Measurements from ENCODE around the gene SMARCD1. TPM values are rescaled to one million over a fixed set of nuclear protein-coding genes. Genes with fewer than 3 reads are reported as not detected.

SMARCD1 gene
- total RNA-seq, 1 donor from 2014 or later: 44.2 TPM

DNA sequence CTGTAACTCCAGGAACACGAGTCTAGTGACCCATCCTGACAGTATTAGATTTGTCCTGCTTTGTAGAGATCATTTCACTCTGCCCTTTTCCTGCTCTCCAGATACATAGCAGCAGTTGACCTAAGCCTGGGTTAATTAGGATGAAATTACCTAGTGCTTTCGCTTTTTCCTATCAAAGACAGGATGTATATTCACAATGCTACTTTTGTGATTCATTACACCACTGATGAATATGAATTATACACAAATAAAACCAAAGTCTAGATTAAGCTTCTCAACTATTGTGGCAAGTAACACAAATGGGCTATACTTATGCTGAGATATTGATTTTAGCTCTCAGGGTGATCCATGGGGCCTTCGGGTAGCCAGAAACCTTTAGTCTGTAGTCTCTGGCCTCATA, 64.2 kb downstream of the SMARCD1 start:
- no peaks in the 10 kb centered on the region for H3K27me3 ChIP-seq (ENCODE audit: low read depth)
- no peak overlapping the region for H3K27ac ChIP-seq
- intact Hi-C loops (cut with DNase I): no loop called here
- no peak for ATAC-seq
- H3K4me3 ChIP-seq: no peak overlapping the region
- no peaks in the 10 kb centered on the region for H3K4me1 ChIP-seq
- no peaks in the 10 kb centered on the region for H3K36me3 ChIP-seq
- TF ChIP-seq, protein P1, sequence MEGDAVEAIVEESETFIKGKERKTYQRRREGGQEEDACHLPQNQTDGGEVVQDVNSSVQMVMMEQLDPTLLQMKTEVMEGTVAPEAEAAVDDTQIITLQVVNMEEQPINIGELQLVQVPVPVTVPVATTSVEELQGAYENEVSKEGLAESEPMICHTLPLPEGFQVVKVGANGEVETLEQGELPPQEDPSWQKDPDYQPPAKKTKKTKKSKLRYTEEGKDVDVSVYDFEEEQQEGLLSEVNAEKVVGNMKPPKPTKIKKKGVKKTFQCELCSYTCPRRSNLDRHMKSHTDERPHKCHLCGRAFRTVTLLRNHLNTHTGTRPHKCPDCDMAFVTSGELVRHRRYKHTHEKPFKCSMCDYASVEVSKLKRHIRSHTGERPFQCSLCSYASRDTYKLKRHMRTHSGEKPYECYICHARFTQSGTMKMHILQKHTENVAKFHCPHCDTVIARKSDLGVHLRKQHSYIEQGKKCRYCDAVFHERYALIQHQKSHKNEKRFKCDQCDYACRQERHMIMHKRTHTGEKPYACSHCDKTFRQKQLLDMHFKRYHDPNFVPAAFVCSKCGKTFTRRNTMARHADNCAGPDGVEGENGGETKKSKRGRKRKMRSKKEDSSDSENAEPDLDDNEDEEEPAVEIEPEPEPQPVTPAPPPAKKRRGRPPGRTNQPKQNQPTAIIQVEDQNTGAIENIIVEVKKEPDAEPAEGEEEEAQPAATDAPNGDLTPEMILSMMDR (IDR thresholded peaks at IDR 0.05): no peak
- no peak for DNase-seq
- H3K9me3 ChIP-seq: no peaks in the 10 kb centered on the region

Other genes with a start within 250 kb of the SMARCD1 start
- gene BCDIN3D, start 242.2 kb upstream of the SMARCD1 start, total RNA-seq: 5.1 TPM
- 2.9 TPM for gene FAIM2, start 181.4 kb upstream of the SMARCD1 start, total RNA-seq
- gene AQP2, start 134.6 kb upstream of the SMARCD1 start, total RNA-seq: not detected
- 6.4 TPM for gene AQP5, start 123.5 kb upstream of the SMARCD1 start, total RNA-seq
- gene AQP6, start 112.4 kb upstream of the SMARCD1 start, total RNA-seq: 0.09 TPM
- 13.7 TPM for gene RACGAP1, start 59.8 kb upstream of the SMARCD1 start, total RNA-seq
- gene ASIC1, start 27.7 kb upstream of the SMARCD1 start, total RNA-seq: 1.6 TPM
- 67.0 TPM for gene GPD1, start 18.7 kb downstream of the SMARCD1 start, total RNA-seq
- 68.0 TPM for gene COX14, start 26.9 kb downstream of the SMARCD1 start, total RNA-seq
- gene CERS5, start 82.0 kb downstream of the SMARCD1 start, total RNA-seq: 37.7 TPM
- 76.6 TPM for gene LIMA1, start 198.2 kb downstream of the SMARCD1 start, total RNA-seq

All from lower lobe of right lung (tissue), 2 donors.